ENCODE measurements around the gene SYNDIG1. TPM values are rescaled to one million over a fixed set of nuclear protein-coding genes. Genes with fewer than 3 reads are reported as not detected.
A peak's percentile ranks its signal among the peaks of the same experiment; 100 is the strongest.

Gene SYNDIG1
- total RNA-seq, 8 experiments from 2014 or later = 5.0 to 64.6 (median 11.3) TPM

DNA sequence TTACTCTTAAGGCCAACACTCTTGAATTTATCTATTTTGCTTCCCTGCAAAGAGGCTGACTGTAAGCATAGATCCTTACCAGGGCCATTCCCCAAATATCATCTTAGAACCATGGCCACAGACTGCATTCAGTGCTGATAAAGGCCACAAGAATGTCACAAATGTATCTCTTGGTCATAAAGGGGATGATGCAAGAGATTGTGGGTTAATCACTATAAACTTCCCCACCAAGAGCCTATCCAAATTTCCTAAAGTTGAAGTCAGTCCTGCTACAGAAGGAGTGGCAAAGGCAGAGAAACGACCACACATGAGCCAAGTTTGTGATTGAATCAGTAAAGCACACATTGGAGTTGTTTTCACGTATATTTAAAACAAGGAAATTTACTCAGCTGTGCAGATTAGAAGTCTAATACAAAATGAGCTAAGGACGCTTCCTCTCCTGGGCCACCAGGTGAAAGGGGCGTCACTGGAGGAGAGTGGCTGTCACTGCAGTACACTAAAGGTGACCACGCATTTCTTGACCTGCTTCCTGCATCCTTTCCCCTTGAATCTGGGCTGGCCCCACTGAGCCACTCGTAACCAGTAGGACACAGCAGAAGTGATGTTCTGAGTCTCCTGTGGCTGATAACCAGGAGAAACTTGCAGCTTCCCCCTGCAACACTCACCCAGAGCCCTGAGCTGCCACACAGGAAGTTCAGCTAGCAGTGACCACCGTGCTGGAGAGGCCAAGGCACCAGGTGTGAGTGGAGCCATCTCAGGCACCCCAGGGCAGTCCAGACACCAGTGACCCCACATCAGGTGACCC lies 181.9 kb downstream of the SYNDIG1 start:
- WGBS, 10 experiments = 0 to 100% (median 77%) methylated on average over 1 to 4 of the region's 7 CpGs; no CpG with 5 or more reads in 2 of the 10 experiments
- in situ Hi-C loops (cut with MboI; ENCODE audit: low pct_unique_long_range_greater_than_20kb in 2 of 9, low sequenced_read_pairs in 9 of 9, unreplicated experiment in 9 of 9) = no loop called here
- no peak for ATAC-seq (replicated peaks in 6 of 8)
- Histone ChIP-seq H3K27ac (no peak overlapping the region), H3K4me3 (no peak overlapping the region), H3K4me1 (replicated peaks in 1 of 2) (no peaks in the 10 kb centered on the region)

DNA sequence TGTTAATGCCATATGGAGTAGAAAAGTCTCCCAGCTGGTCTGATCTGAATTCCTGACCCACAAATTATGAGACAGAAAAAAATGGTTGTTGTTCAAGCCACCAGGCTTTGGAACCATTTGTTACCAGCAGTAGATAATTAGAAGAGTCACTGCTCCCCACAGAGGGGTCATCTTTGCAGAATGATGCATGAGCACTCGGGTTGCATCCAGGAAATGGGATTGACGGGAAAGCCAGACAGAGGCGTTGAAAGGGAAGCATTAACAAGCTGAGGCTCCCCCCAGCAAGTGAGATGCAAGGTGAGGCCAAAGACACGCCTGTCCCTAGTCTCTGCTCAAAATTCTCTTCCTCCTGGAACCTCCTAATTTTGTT lies 182.5 kb downstream of the SYNDIG1 start:
- ATAC-seq (replicated peaks in 6 of 8) = no peak
- Histone ChIP-seq H3K4me3 (no peak overlapping the region), H3K27ac (no peak overlapping the region), H3K4me1 (replicated peaks in 1 of 2) (no peaks in the 10 kb centered on the region)
- 63 to 100% (median 88%) methylated on average over 1 to 3 of the region's 4 CpGs; no CpG with 5 or more reads in 5 of the 10 experiments for WGBS, 10 experiments
- in situ Hi-C loops (cut with MboI; ENCODE audit: low pct_unique_long_range_greater_than_20kb in 2 of 9, low sequenced_read_pairs in 9 of 9, unreplicated experiment in 9 of 9) = no loop called here

DNA sequence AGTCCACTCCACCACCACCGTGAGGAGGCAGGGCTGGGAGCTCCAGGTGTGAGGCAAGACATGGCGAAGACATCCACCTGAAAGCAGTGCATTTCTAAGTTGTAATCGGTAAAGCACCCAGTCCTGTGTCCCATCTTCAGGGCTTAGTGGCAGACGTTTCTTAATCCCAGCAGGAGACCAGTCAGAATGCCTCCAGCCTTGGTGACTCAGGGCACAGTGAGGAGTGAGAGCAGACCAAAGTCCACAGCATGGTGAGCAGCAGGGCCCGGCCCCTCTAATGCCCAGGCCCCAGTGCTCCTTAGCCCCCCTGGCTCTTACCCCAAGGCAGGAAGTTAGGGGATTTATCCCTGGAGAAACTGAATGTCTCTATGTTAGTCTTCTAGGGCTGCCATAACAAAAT lies 183.9 kb downstream of the SYNDIG1 start:
- ATAC-seq (replicated peaks in 6 of 8) = no peak
- Histone ChIP-seq H3K4me1 (replicated peaks in 1 of 2) (no peaks in the 10 kb centered on the region), H3K4me3 (no peak overlapping the region), H3K27ac (no peak overlapping the region)
- in situ Hi-C loops (cut with MboI; ENCODE audit: low pct_unique_long_range_greater_than_20kb in 2 of 9, low sequenced_read_pairs in 9 of 9, unreplicated experiment in 9 of 9) = no loop called here
- WGBS, 10 experiments = 40 to 100% (median 70%) methylated on average over 1 to 2 of the region's 5 CpGs; no CpG with 5 or more reads in 3 of the 10 experiments

DNA sequence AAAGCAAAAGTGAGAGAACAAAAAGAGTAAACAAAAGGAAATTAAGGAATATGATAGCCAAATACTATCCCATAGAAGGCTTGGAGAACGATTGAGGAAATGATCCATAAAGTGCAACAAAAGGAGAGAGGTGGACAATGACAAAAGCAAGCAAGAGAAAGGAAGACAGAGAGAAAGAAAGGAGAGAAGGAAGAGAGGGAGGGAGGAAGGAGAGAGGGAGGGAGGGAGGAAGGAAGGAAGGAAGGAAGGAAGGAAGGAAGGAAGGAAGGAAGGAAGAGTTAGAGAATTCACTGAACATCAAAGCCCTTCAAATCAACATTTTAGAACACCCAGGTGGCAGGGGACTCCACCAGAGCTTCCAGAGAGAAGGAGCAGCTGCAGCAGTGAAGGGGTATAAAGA lies 185.0 kb downstream of the SYNDIG1 start:
- in situ Hi-C loops (cut with MboI; ENCODE audit: low pct_unique_long_range_greater_than_20kb in 2 of 9, low sequenced_read_pairs in 9 of 9, unreplicated experiment in 9 of 9) = no loop called here
- peaks cover 0 to 4% of the 10 kb centered on the region in 2 donors for H3K4me1 ChIP-seq (replicated peaks in 1 of 2)

DNA sequence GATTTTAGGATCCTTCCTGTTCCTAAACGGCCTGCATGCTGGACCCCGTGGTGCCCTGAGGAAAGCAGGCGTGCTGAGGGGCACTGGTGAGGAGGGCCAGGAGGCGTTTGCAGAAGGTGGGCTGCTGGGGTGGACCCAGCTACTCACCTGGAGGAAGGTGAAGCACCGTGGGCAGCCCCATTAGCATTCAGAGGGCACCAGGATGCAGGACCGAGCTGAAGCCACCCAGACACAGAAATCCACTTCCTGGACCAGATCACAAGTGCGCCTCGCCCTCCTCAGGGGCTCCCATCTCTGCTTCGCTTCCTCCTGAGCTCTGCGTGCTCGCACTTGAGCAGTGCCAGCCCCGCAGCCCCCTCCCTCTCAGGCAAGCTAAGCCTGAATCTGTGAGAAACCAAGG lies 187.0 kb downstream of the SYNDIG1 start:
- H3K27ac ChIP-seq = no peak overlapping the region
- ATAC-seq (replicated peaks in 6 of 8) = no peak
- in situ Hi-C loops (cut with MboI; ENCODE audit: low pct_unique_long_range_greater_than_20kb in 2 of 9, low sequenced_read_pairs in 9 of 9, unreplicated experiment in 9 of 9) = no loop called here
- WGBS, 10 experiments = 60 to 100% (median 89%) methylated on average over 1 to 8 of the region's 12 CpGs; no CpG with 5 or more reads in 3 of the 10 experiments
- H3K4me1 ChIP-seq (replicated peaks in 1 of 2) = peaks cover 7 to 11% of the 10 kb centered on the region in 2 donors
- H3K4me3 ChIP-seq = no peak overlapping the region

More for the DNA sequence above, 185.0 kb downstream of the SYNDIG1 start:
- Histone ChIP-seq H3K4me3 (no peak overlapping the region), H3K27ac (no peak overlapping the region)
- ATAC-seq (replicated peaks in 6 of 8) = no peak
- 20 to 88% (median 38%) methylated on average over 1 of the region's 1 CpG; no CpG with 5 or more reads in 3 of the 10 experiments for WGBS, 10 experiments

DNA sequence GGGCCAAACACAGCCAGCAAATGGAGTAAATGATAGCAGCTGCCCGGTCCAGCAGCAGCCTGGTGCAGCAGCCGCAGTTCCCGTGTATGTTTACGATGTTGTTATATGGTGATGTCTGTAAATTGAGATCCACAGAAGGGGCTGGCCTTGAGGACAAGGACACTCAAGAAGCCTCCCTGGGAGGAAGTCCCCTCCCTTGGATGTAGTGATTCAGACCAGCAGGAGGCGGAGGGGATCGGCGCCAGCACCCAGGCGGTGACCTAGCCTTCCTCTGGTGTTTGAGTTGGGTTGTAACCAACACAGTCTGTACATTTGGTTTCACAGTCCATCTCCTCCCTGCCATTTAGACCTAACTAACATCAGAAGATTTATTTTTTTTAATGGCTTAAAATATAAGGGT lies 187.8 kb downstream of the SYNDIG1 start:
- Histone ChIP-seq H3K4me1 (replicated peaks in 1 of 2) (peaks cover 7 to 11% of the 10 kb centered on the region in 2 donors), H3K4me3 (no peak overlapping the region), H3K27ac (no peak overlapping the region)
- in situ Hi-C loops (cut with MboI; ENCODE audit: low pct_unique_long_range_greater_than_20kb in 2 of 9, low sequenced_read_pairs in 9 of 9, unreplicated experiment in 9 of 9) = no loop called here
- no peak for ATAC-seq (replicated peaks in 6 of 8)
- WGBS, 10 experiments = 40 to 100% (median 90%) methylated on average over 1 to 5 of the region's 8 CpGs; no CpG with 5 or more reads in 7 of the 10 experiments

DNA sequence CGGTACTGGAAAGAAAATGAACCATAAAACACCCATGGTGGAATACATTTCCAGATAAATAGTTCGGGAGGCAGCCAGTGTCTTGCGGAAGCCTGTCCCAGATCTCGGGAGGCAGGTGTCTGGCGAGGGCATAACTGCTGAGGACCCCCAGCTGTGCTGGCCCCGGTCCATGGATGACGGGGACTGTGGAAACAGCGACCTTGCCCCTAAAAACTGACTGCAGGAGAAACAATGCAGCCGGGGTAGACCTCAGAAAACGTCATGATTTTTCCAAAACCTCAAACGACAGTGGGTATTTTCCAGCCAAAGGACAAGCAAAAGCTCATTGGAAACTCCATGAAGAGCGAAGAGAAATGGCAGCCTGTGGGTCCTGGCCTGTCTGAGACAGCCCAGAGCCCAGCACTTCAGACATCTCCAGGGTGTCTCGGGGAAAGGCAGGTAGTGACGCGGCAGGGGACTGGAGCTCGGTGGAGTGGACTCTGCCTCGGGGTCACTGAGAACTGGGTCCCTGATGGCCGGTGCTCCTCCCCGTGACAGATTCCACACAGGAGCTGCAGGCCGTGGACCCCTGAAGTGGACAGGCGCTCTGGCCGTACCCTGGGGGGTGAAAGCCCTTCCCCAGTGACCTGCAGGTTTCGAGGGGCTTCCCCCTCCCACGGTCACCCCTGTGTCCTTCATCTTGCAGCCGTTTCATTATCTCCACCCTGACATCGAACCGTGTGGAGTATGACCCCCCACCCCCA lies 188.6 kb downstream of the SYNDIG1 start:
- peaks cover 7 to 11% of the 10 kb centered on the region in 2 donors for H3K4me1 ChIP-seq (replicated peaks in 1 of 2)
- no peak overlapping the region for H3K27ac ChIP-seq
- no peak overlapping the region for H3K4me3 ChIP-seq
- in situ Hi-C loops (cut with MboI; ENCODE audit: low pct_unique_long_range_greater_than_20kb in 2 of 9, low sequenced_read_pairs in 9 of 9, unreplicated experiment in 9 of 9) = no loop called here
- WGBS, 10 experiments = 67 to 100% (median 87%) methylated on average over 1 to 6 of the region's 27 CpGs
- no peak for ATAC-seq (replicated peaks in 6 of 8)

DNA sequence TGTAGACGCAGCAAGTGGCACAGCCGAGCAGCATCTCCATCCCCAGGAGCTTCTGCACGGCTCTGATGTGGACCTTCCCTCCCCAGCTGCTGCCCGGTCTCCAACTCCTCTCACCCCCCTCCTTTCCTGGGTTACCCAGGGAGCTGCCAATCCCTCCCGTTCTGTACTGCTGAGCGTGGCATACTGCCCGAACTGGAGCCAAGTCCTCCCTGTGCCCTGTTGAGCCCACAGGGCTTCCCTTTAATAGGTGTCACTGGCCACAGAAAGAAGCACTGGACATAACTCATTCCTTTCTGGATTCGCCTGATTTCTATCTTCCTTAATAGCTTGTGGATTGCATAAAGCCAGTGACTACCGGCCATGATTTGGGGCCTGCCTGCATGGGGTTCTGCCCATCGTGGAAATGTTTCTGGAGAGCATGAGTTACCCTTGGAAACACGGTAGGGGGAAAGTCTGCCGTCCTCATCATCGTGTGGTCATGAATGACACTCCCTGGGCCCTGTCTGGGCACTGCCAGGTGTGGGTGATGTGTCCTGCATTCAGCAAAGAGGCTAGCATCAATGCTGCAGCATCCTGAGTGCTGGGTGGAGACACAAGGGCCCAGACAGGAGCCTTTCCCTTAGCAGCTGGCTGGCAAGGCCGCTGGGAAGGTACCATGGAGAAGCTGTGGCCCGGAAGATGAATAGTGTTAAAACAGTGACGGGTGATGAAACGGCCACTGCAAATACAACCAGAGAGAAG lies 189.7 kb downstream of the SYNDIG1 start:
- no peak overlapping the region for H3K4me3 ChIP-seq
- in situ Hi-C loops (cut with MboI; ENCODE audit: low pct_unique_long_range_greater_than_20kb in 2 of 9, low sequenced_read_pairs in 9 of 9, unreplicated experiment in 9 of 9) = no loop called here
- H3K4me1 ChIP-seq (replicated peaks in 1 of 2) = peaks cover 7 to 11% of the 10 kb centered on the region in 2 donors
- no peak overlapping the region for H3K27ac ChIP-seq
- peak in 3 of 8 experiments; percentile 16 to 85 (median 45) for ATAC-seq (replicated peaks in 6 of 8)
- 40 to 94% (median 86%) methylated on average over 1 to 13 of the region's 17 CpGs; no CpG with 5 or more reads in 4 of the 10 experiments for WGBS, 10 experiments

DNA sequence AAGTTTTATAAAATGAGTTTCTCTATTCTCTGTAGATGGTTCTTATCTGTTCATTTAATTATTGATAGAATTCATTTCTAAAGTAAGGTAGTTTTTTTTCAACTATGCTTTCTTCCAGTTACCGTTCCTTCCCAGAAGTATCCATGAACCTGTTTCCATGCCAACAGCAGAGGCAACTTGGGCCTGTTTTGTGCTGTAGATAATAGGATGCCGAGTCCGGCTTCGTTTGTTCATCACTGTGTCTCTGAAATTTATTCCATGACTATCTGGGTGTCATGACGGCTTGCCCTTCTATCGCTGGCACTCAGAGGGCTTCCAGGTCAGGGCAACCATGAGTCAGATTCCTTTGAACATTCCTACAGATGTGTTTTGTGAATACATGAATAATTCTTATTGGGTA lies 190.4 kb downstream of the SYNDIG1 start:
- no peak overlapping the region for H3K27ac ChIP-seq
- peak in 6 of 8 experiments; percentile 25 to 75 (median 46) for ATAC-seq (replicated peaks in 6 of 8)
- H3K4me1 ChIP-seq (replicated peaks in 1 of 2) = peaks cover 7 to 11% of the 10 kb centered on the region in 2 donors
- in situ Hi-C loops (cut with MboI; ENCODE audit: low pct_unique_long_range_greater_than_20kb in 2 of 9, low sequenced_read_pairs in 9 of 9, unreplicated experiment in 9 of 9) = no loop called here
- no peak overlapping the region for H3K4me3 ChIP-seq
- 27 to 90% (median 80%) methylated on average over 1 to 6 of the region's 6 CpGs; no CpG with 5 or more reads in 2 of the 10 experiments for WGBS, 10 experiments

DNA sequence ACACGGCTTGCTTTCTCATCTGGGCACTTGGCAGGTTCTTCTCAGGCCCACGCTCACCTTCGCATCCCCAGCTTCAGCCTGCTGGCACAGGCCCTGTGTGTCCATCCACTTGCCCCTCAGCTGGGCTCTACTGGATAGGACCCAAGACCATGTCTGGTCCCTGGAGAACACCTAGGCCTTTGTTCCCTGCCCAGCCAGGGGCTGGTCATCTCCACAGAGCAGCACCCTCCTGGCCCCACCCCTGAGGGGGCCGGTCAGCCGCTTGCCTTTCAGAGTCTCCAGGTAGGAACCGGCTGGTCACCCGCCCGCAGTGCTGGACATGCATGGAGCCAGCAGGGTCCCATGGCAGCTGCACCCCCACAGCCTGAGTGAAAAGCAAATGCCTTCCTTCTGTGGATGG lies 191.2 kb downstream of the SYNDIG1 start:
- Histone ChIP-seq H3K27ac (no peak overlapping the region), H3K4me3 (no peak overlapping the region), H3K4me1 (replicated peaks in 1 of 2) (peaks cover 7 to 11% of the 10 kb centered on the region in 2 donors)
- in situ Hi-C loops (cut with MboI; ENCODE audit: low pct_unique_long_range_greater_than_20kb in 2 of 9, low sequenced_read_pairs in 9 of 9, unreplicated experiment in 9 of 9) = no loop called here
- no peak for ATAC-seq (replicated peaks in 6 of 8)
- 79 to 100% (median 95%) methylated on average over 1 to 2 of the region's 8 CpGs; no CpG with 5 or more reads in 6 of the 10 experiments for WGBS, 10 experiments

DNA sequence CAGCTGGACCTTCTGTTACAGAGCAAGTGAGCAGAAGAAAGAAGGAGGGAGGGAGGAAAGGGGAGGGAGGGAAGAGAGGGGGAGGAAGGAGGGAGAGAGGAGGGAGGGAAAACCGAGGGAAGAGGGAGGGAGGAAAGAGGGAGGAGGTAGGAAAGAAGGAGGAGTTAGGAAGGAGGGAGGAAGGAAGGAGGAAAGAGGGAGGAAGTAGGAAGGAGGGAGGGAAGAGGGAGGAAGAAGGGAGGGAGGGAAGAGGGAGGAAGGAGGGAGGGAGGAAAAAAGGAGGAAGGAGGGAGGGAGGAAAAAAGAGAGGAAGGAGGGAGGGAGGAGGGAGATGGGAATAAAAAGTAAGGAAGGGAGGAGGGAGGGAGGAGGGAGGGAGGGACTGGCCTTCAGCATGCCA lies 191.8 kb downstream of the SYNDIG1 start:
- in situ Hi-C loops (cut with MboI; ENCODE audit: low pct_unique_long_range_greater_than_20kb in 2 of 9, low sequenced_read_pairs in 9 of 9, unreplicated experiment in 9 of 9) = no loop called here
- no peak for ATAC-seq (replicated peaks in 6 of 8)
- Histone ChIP-seq H3K4me3 (no peak overlapping the region), H3K4me1 (replicated peaks in 1 of 2) (peaks cover 7 to 11% of the 10 kb centered on the region in 2 donors), H3K27ac (no peak overlapping the region)
- WGBS, 10 experiments = no CpG with 5 or more reads among the region's 1 CpG

DNA sequence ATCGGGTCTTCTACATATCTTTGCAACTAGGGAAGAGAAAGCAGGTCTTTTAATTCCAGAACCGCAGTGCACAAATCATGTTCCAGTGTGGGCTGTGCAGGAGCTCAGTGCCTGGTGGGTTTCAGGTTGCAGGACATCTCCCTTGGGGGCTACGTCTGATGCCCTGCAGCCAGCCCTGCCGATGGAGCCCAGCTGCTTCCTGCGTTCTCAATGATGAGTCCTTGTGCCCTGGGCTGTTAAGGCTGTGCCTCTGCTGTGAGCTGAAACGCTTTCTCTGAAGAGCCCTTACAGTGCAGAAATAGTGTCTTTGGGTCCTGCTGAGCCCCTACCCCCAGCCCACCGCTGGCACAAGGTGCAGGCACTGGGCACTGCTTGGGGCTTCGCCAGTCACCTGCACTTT lies 192.9 kb downstream of the SYNDIG1 start:
- no peak overlapping the region for H3K27ac ChIP-seq
- peaks cover 7 to 11% of the 10 kb centered on the region in 2 donors for H3K4me1 ChIP-seq (replicated peaks in 1 of 2)
- no peak for ATAC-seq (replicated peaks in 6 of 8)
- in situ Hi-C loops (cut with MboI; ENCODE audit: low pct_unique_long_range_greater_than_20kb in 2 of 9, low sequenced_read_pairs in 9 of 9, unreplicated experiment in 9 of 9) = no loop called here
- 50 to 100% (median 90%) methylated on average over 1 to 6 of the region's 8 CpGs; no CpG with 5 or more reads in 1 of the 10 experiments for WGBS, 10 experiments
- H3K4me3 ChIP-seq = no peak overlapping the region
